GM12878 (cell line): Measurements from ENCODE around the gene HYOU1. TPM values are rescaled to one million over a fixed set of nuclear protein-coding genes. Genes with fewer than 3 reads are reported as not detected.

ENCODE experiments used
- ATAC-seq: fragments of 200-7000 bp; cut with Tn5 transposase; 3 replicates; pipeline ENCODE4 v1.9.1; 2020; ENCODE audit warnings: mild to moderate bottlenecking, moderate library complexity
- BruUV-seq: library from RNA; stranded (reverse); fragments of 400-500 nt; replicated peaks from 2 replicates; lab custom pipeline; 2021; lab: Mats Ljungman, UMichigan
- CTCF ChIA-PET: fragments of 300-600 bp; sonication (Branson Sonifier 250); formaldehyde crosslinking; extraction: SDS; loops from one replicate; lab custom pipeline; 2021; ENCODE audit warnings: inconsistent platforms; lab: Yijun Ruan, JAX
- POLR2A ChIA-PET: fragments of 350-600 bp; formaldehyde crosslinking; extraction: SDS; loops from one replicate; lab custom pipeline; 2021; ENCODE audit warnings: inconsistent platforms; lab: Charles Lee
- RAD21 ChIA-PET: fragments of 300-600 bp; sonication (Branson Sonifier 250); formaldehyde crosslinking; loops from one replicate; lab custom pipeline; 2023; ENCODE audit warnings: antibody characterized with exemption; ENCODE audit not compliant: unreplicated experiment; lab: Charles Lee
- SMC1A ChIA-PET: fragments of 300-600 bp; sonication (Branson Sonifier 250); formaldehyde crosslinking; loops from one replicate; lab custom pipeline; 2023; ENCODE audit not compliant: unreplicated experiment, uncharacterized antibody; lab: Charles Lee
- DNase-seq: peaks from one replicate; pipeline ENCODE4 v3.0.0-alpha.2; 2011; ENCODE audit warnings: low read depth, low spot score
- FAIRE-seq: peaks from 3 replicates; lab custom pipeline; 2011; peaks lifted over from hg19 to GRCh38; lab: Jason Lieb, UNC
- H2AFZ ChIP-seq: 2 replicates; pipeline ENCODE4 v1.6.0; 2011; ENCODE audit warnings: low read depth, low read length, control low read depth; ENCODE audit not compliant: control insufficient read depth
- H3K27ac ChIP-seq: 2 replicates; pipeline ENCODE4 v1.5.1; 2011; ENCODE audit warnings: control low read depth; ENCODE audit not compliant: control insufficient read depth, insufficient read depth
- H3K27me3 ChIP-seq, 2 experiments: replicated peaks in 1 of 2; 2 replicates each; pipeline versions ENCODE4 v1.6.0 to v1.6.1; 2011; ENCODE audit warnings: low read length in 1 of 2; ENCODE audit not compliant: control insufficient read depth in 2 of 2, insufficient read depth in 2 of 2
- H3K36me3 ChIP-seq, 2 experiments: 2 replicates each; pipeline ENCODE4 v1.5.1; 2011; ENCODE audit warnings: low read length in 1 of 2; ENCODE audit not compliant: control insufficient read depth in 2 of 2, insufficient read depth in 2 of 2
- H3K4me1 ChIP-seq: 2 replicates; pipeline ENCODE4 v1.6.1; 2011; ENCODE audit warnings: mild to moderate bottlenecking, low read length, moderate library complexity, mixed read lengths; ENCODE audit not compliant: control insufficient read depth, insufficient read depth
- H3K4me2 ChIP-seq: 2 replicates; pipeline ENCODE4 v1.6.0; 2011; ENCODE audit warnings: control low read depth; ENCODE audit not compliant: control insufficient read depth, insufficient read depth
- H3K4me3 ChIP-seq: fragments of 200-600 bp; sonication (generic); 2 replicates; pipeline ENCODE4 v1.5.1; 2016
- H3K79me2 ChIP-seq: 2 replicates; pipeline ENCODE4 v1.6.0; 2011; ENCODE audit warnings: low read length; ENCODE audit not compliant: control insufficient read depth, insufficient read depth
- H3K9ac ChIP-seq: 2 replicates; pipeline ENCODE4 v1.8.0; 2011; ENCODE audit warnings: low read length, control low read depth, mixed read lengths; ENCODE audit not compliant: control insufficient read depth, insufficient read depth
- H3K9me3 ChIP-seq: replicated peaks from 3 replicates; pipeline ENCODE4 v1.5.1; 2011; ENCODE audit warnings: mild to moderate bottlenecking, low read length; ENCODE audit not compliant: control insufficient read depth, insufficient read depth
- H4K20me1 ChIP-seq: 2 replicates; pipeline ENCODE4 v1.6.0; 2011; ENCODE audit not compliant: control insufficient read depth, insufficient read depth
- CHD2 ChIP-seq: IDR thresholded peaks from 2 replicates; pipeline ENCODE4 v1.6.1; 2011; ENCODE audit warnings: low read depth, low read length, improper control_type of control experiment, borderline replicate concordance
- CTCF ChIP-seq, 3 experiments: IDR thresholded peaks in 2 of 3; conservative IDR thresholded peaks in 1 of 3; 2 replicates each; pipeline ENCODE4 v1.5.1; 2011; ENCODE audit warnings: low read depth in 3 of 3, low read length in 3 of 3, mild to moderate bottlenecking in 3 of 3, control low read depth in 2 of 3, moderate library complexity in 2 of 3, inconsistent platforms in 1 of 3, mixed read lengths in 1 of 3; ENCODE audit not compliant: control insufficient read depth in 2 of 3, insufficient read depth in 1 of 3; ENCODE audit errors: extremely low read depth in 1 of 3
- HCFC1 ChIP-seq: fragments of 150-350 bp; IDR thresholded peaks from 2 replicates; pipeline ENCODE4 v1.6.1; 2014; ENCODE audit warnings: low read length
- JUNB ChIP-seq: IDR thresholded peaks from 2 replicates; pipeline ENCODE4 v1.6.1; 2016; ENCODE audit warnings: antibody characterized with exemption, mild to moderate bottlenecking
- MTA2 ChIP-seq: fragments of 450-650 bp; IDR thresholded peaks from 2 replicates; pipeline ENCODE4 v1.6.1; 2016; ENCODE audit warnings: low read depth, mild to moderate bottlenecking, moderate library complexity
- RAD51 ChIP-seq: fragments of 450-650 bp; IDR thresholded peaks from 2 replicates; pipeline ENCODE4 v1.6.1; 2016; ENCODE audit warnings: moderate library complexity, mild to moderate bottlenecking, inconsistent platforms
- RELA ChIP-seq: fragments of 450-650 bp; IDR thresholded peaks from 2 replicates; pipeline ENCODE4 v1.8.0; 2014; ENCODE audit warnings: borderline replicate concordance; ENCODE audit not compliant: partially characterized antibody
- SIN3A ChIP-seq: IDR thresholded peaks from 2 replicates; pipeline ENCODE4 v1.6.1; 2012; ENCODE audit warnings: low read depth, low read length, improper control_type of control experiment
- SMC3 ChIP-seq: IDR thresholded peaks from 2 replicates; pipeline ENCODE4 v1.6.1; 2011; ENCODE audit warnings: low read length, improper control_type of control experiment, borderline replicate concordance
- STAT3 ChIP-seq: IDR thresholded peaks from 2 replicates; pipeline ENCODE4 v1.6.1; 2011; ENCODE audit warnings: low read depth, low read length, improper control_type of control experiment
- TAF1 ChIP-seq: IDR thresholded peaks from 2 replicates; pipeline ENCODE4 v1.6.1; 2011; ENCODE audit warnings: mild to moderate bottlenecking, low read depth, low read length, borderline replicate concordance
- WGBS: methylation state at CpG from one replicate; pipeline ENCODE4 v1.1.6; 2016; ENCODE audit warnings: low lambda C conversion rate; ENCODE audit not compliant: insufficient replicate concordance, insufficient coverage; ENCODE audit errors: missing lambda C conversion rate; 5-methylcytosine and 5-hydroxymethylcytosine counted together
- in situ Hi-C: fragments of 300-500 bp; cut with MboI; formaldehyde crosslinking; loops from 9 replicates; pipeline ENCODE4 v1.14.3; 2018; ENCODE audit warnings: mixed read lengths
- intact Hi-C: fragments of 100-400 bp; cut with micrococcal nuclease; formaldehyde crosslinking; loops from one replicate; pipeline ENCODE4 v1.14.2; 2022; ENCODE audit not compliant: unreplicated experiment
- polyA plus RNA-seq, 11 experiments: library from polyadenylated mRNA; depleted of rRNA in 4 of 11; unstranded in 6 of 11; stranded (reverse) in 5 of 11; fragments of >200 nt; fragmentation: Nextera tagmentation in 4 of 11; fragmentation: Illumina TruSeq in 1 of 11; extraction: Ambion mirVana in 4 of 11; extraction: Trizol in 1 of 11; gene quantifications; 1 replicate in 1 of 11; 2 replicates in 10 of 11; pipeline versions ENCODE4 v1.2.1 to v1.2.3, GENCODE V29; 2011 to 2016; ENCODE audit warnings: inconsistent platforms in 2 of 11, missing spikeins in 2 of 11, low read depth in 1 of 11
- total RNA-seq, 4 experiments: library from RNA; depleted of rRNA in 3 of 4; stranded (reverse); fragments of >200 nt in 3 of 4; fragmentation: Illumina TruSeq in 1 of 4; extraction: Trizol in 1 of 4; gene quantifications; 2 replicates each; pipeline versions ENCODE4 v1.2.1 to v1.2.3, GENCODE V29; 2013 to 2021
- TF ChIP-seq, protein P1 (sequence below): IDR thresholded peaks from 2 replicates; pipeline ENCODE4 v1.6.1; 2012; ENCODE audit warnings: low read depth, low read length, improper control_type of control experiment
- TF ChIP-seq, protein P2 (sequence below): fragments of 450-650 bp; IDR thresholded peaks from 2 replicates; pipeline ENCODE4 v1.6.1; 2018; ENCODE audit warnings: borderline replicate concordance, mild to moderate bottlenecking; ENCODE audit not compliant: partially characterized antibody

Gene HYOU1
- total and polyA plus RNA-seq, 10 of the 15 experiments (the other 5 are each of a cell fraction or from before 2014, with no cell fraction given), result 15.4 to 157 (median 109) TPM

DNA sequence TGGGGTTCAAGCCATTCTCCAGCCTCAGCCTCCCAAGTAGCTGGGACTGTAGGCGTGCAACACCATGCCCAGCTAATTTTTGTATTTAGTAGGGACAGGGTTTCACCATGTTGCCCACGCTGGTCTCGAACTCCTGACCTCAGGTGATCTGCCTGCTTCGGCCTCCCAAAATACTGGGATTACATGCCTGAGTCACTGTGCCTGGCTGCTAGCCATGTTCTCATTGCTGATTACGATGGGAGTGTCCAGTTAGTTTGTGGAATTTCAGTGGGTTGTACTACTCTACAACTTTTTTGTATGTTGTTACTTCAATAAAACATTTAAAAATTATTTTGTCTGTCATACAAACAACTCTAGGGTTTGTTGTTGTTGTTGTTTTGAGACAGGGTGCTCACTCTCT is 5.8 kb upstream of the HYOU1 start:
- no TSS peak for BruUV-seq
- intact Hi-C loops, result no loop called here
- CTCF ChIA-PET, result interaction anchor here (0.6 to 2.9 kb wide), 6 partner anchors 33 to 275 kb away, joined by 3 to 10 read pairs (median 4); no protein-coding TSS in a partner anchor
- H3K36me3 ChIP-seq, result no peaks in the 10 kb centered on the region
- peaks cover 7% of the 10 kb centered on the region for H3K79me2 ChIP-seq
- ATAC-seq, result no peak
- FAIRE-seq, result no peak
- H3K27ac ChIP-seq, result no peak overlapping the region
- POLR2A ChIA-PET, result interaction anchor here (0.6 kb wide), 2 partner anchors 22 to 364 kb away, joined by 3 to 5 read pairs; no protein-coding TSS in a partner anchor
- TF ChIP-seq RAD51 (no peak), MTA2 (no peak)
- H3K4me3 ChIP-seq, result no peak overlapping the region
- H3K9me3 ChIP-seq, result no peaks in the 10 kb centered on the region
- no peak overlapping the region for H2AFZ ChIP-seq
- DNase-seq, result no peak
- H3K27me3 ChIP-seq, result no peaks in the 10 kb centered on the region
- no peaks in the 10 kb centered on the region; the same call in 1 of the 2 replicates for H3K4me1 ChIP-seq
- no peak overlapping the region for H3K9ac ChIP-seq
- SMC1A ChIA-PET, result interaction anchor here (1.2 kb wide), 1 partner anchor 109 kb away, joined by 3 read pairs; no protein-coding TSS in a partner anchor
- in situ Hi-C loops, result no loop called here
- RAD21 ChIA-PET, result no interaction called here
- H4K20me1 ChIP-seq, result no peaks in the 10 kb centered on the region
- WGBS, result 84% methylated on average over 5 of the region's 5 CpGs
- H3K4me2 ChIP-seq, result no peak overlapping the region

GRCh38 chr11:119061256-119061655 is 4.3 kb upstream of the HYOU1 start:
- Histone ChIP-seq H3K9me3 (no peaks in the 10 kb centered on the region), H2AFZ (no peak overlapping the region), H3K27ac (no peak overlapping the region), H3K4me2 (no peak overlapping the region), H3K4me3 (no peak overlapping the region), H3K9ac (no peak overlapping the region), H4K20me1 (no peaks in the 10 kb centered on the region), H3K4me1 (no peaks in the 10 kb centered on the region; the same call in 1 of the 2 replicates), H3K27me3 (no peaks in the 10 kb centered on the region), H3K36me3 (no peaks in the 10 kb centered on the region), H3K79me2 (peaks cover 16% of the 10 kb centered on the region)
- FAIRE-seq (no peak), ATAC-seq (no peak), DNase-seq (no peak)
- no TSS peak for BruUV-seq
- ChIA-PET SMC1A (no interaction called here), POLR2A (interaction anchor here (0.6 to 1.5 kb wide), 4 partner anchors 9 to 232 kb away, joined by 3 to 5 read pairs (median 3); a partner anchor contains a TSS), RAD21 (interaction anchor here (1.0 to 1.5 kb wide), 2 partner anchors 24 to 32 kb away, joined by 3 read pairs; no protein-coding TSS in a partner anchor), CTCF (interaction anchor here (1.1 to 2.9 kb wide), 2 partner anchors 135 to 262 kb away, joined by 7 to 10 read pairs; no protein-coding TSS in a partner anchor)
- 78% methylated on average over 2 of the region's 3 CpGs for WGBS
- TF ChIP-seq CHD2, result no peak
- TF ChIP-seq TAF1, result no peak
- no peak for TF ChIP-seq SIN3A
- TF ChIP-seq, protein P1, sequence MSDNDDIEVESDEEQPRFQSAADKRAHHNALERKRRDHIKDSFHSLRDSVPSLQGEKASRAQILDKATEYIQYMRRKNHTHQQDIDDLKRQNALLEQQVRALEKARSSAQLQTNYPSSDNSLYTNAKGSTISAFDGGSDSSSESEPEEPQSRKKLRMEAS, result no peak
- TF ChIP-seq STAT3, result no peak
- TF ChIP-seq, protein P2, sequence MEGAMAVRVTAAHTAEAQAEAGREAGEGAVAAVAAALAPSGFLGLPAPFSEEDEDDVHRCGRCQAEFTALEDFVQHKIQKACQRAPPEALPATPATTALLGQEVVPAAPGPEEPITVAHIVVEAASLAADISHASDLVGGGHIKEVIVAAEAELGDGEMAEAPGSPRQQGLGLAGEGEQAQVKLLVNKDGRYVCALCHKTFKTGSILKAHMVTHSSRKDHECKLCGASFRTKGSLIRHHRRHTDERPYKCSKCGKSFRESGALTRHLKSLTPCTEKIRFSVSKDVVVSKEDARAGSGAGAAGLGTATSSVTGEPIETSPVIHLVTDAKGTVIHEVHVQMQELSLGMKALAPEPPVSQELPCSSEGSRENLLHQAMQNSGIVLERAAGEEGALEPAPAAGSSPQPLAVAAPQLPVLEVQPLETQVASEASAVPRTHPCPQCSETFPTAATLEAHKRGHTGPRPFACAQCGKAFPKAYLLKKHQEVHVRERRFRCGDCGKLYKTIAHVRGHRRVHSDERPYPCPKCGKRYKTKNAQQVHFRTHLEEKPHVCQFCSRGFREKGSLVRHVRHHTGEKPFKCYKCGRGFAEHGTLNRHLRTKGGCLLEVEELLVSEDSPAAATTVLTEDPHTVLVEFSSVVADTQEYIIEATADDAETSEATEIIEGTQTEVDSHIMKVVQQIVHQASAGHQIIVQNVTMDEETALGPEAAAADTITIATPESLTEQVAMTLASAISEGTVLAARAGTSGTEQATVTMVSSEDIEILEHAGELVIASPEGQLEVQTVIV, result no peak
- TF ChIP-seq CTCF (IDR thresholded peaks at IDR 0.05 in 2 of 3, conservative IDR thresholded peaks at IDR 0.05 in 1 of 3; ENCODE audit: control insufficient read depth in 2 of 3, extremely low read depth in 1 of 3, insufficient read depth in 1 of 3, low read depth in 3 of 3, low read length in 3 of 3), result no peak
- TF ChIP-seq SMC3, result no peak
- no peak for TF ChIP-seq JUNB
- no peak for TF ChIP-seq HCFC1
- TF ChIP-seq RELA, result no peak
- in situ Hi-C loops (no loop called here), intact Hi-C loops (no loop called here)
